Activated CD4-positive, alpha-beta memory T cell treated with anti-CD3 and anti-CD28 coated beads for 36 hours (primary cell): ENCODE data around the gene PRDM5. TPM values are rescaled to one million over a fixed set of nuclear protein-coding genes. Genes with fewer than 3 reads are reported as not detected.
"Not testable (repeated sequence)": the region's sequence is repeated elsewhere in the genome, so short reads cannot be mapped to it uniquely, and the experiment has no call there.

Source experiments
- CTCF ChIA-PET: fragments of 350-600 bp; sonication (Branson Sonifier 250); formaldehyde crosslinking; loops from one replicate; lab custom pipeline; 2021; ENCODE audit warnings: antibody characterized with exemption, inconsistent platforms; lab: Charles Lee
- POLR2A ChIA-PET: fragments of 350-600 bp; sonication (Branson Sonifier 250); formaldehyde crosslinking; loops from one replicate; lab custom pipeline; 2021; ENCODE audit warnings: antibody characterized with exemption; lab: Charles Lee
- DNase-seq: peaks from one replicate; pipeline ENCODE4 v3.0.0-alpha.2; 2020
- H3K27ac Mint-ChIP-seq: one replicate; pipeline ENCODE4 v1.8.0; 2021; ENCODE audit warnings: mixed read lengths
- H3K27me3 Mint-ChIP-seq: one replicate; pipeline ENCODE4 v1.8.0; 2021; ENCODE audit warnings: mixed read lengths
- H3K36me3 Mint-ChIP-seq: one replicate; pipeline ENCODE4 v1.8.0; 2021; ENCODE audit warnings: mixed read lengths
- H3K4me1 Mint-ChIP-seq: one replicate; pipeline ENCODE4 v1.8.0; 2021; ENCODE audit warnings: low read depth, mixed read lengths
- H3K4me3 Mint-ChIP-seq: one replicate; pipeline ENCODE4 v1.8.0; 2021; ENCODE audit warnings: mild to moderate bottlenecking, mixed read lengths
- H3K9me3 Mint-ChIP-seq: one replicate; pipeline ENCODE4 v1.8.0; 2021; ENCODE audit warnings: mixed read lengths
- intact Hi-C: fragments of 100-400 bp; cut with micrococcal nuclease; formaldehyde crosslinking; loops from one replicate; pipeline ENCODE4 v1.15.1; 2023
- total RNA-seq, 2 experiments: library from RNA; stranded (reverse); gene quantifications; one replicate each; pipeline ENCODE4 v1.2.3, GENCODE V29; 2021

The PRDM5 gene
- total RNA-seq, 2 experiments from 2014 or later = 0.17 TPM

DNA sequence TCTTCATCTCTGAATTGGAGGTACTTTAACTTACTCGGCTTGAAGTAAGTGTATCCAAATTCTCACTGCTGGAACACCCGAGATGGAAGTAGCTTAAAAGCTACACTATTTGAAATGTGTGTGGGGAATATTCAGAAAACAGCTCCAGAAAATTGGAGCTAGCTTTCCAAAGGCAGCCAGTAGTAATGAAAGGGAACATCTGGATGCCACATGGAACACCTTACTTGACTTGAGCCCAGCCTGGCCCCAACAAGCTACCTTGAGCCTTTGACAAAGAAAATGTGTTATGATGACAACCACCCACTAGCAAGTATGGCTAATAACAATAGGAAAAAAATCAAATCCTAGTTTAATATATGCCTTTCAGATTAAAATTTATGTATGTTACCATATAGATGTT is 161.5 kb downstream of the PRDM5 start:
- DNase-seq = no peak
- Mint-ChIP-seq H3K4me1 (no peaks in the 10 kb centered on the region), H3K27me3 (peaks cover 7% of the 10 kb centered on the region), H3K9me3 (no peaks in the 10 kb centered on the region), H3K4me3 (no peak overlapping the region), H3K27ac (no peak overlapping the region), H3K36me3 (no peaks in the 10 kb centered on the region)
- intact Hi-C loops = no loop called here
- CTCF ChIA-PET = no interaction called here
- POLR2A ChIA-PET = no interaction called here

DNA sequence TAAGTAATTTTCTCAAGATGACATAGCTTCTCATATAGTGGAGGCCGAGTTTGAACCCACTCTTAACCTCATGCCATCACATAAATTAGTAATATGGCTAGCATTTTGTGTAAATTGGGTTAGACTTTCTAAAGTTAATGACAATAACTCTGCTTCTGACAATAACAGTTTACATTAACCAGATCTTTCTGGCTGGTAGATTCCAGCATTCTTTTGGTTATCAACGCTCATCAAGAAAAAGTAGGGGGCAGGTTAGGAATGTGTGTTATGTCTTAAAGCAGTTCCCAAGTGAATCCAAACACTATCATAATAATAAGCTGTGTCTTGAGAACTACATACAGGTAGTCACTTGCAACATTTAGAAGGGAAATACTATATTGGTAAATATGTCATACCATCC is 162.5 kb downstream of the PRDM5 start:
- ChIA-PET POLR2A (no interaction called here), CTCF (no interaction called here)

DNA sequence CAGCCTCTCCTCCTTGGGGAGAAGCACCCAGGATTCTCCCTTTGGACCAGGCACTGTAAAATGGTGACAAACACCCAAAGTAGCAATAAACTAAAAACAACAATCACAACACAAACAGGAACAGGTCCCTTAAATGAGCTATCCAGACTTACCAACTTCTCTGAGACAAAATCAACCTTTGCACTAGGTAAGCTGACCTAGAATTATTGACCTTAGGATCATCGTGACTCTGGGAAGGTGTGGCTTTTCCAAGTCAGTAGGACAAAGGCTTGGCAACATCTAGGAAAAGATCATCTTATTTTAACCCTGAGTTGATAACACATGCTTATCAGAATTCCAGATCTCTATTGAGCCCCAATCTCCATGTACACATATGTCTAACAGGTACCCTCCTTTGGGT is 166.7 kb downstream of the PRDM5 start:
- no peak overlapping the region for H3K4me3 Mint-ChIP-seq
- H3K4me1 Mint-ChIP-seq = no peaks in the 10 kb centered on the region
- intact Hi-C loops = no loop called here
- H3K27me3 Mint-ChIP-seq = peaks cover 2% of the 10 kb centered on the region
- no peak for DNase-seq
- POLR2A ChIA-PET = no interaction called here
- no peak overlapping the region for H3K27ac Mint-ChIP-seq
- peaks cover 6% of the 10 kb centered on the region for H3K9me3 Mint-ChIP-seq
- H3K36me3 Mint-ChIP-seq = no peaks in the 10 kb centered on the region
- CTCF ChIA-PET = no interaction called here

More for the DNA sequence above, 162.5 kb downstream of the PRDM5 start:
- H3K27ac Mint-ChIP-seq = no peak overlapping the region
- H3K27me3 Mint-ChIP-seq = peaks cover 8% of the 10 kb centered on the region
- no peaks in the 10 kb centered on the region for H3K36me3 Mint-ChIP-seq
- intact Hi-C loops = no loop called here
- no peak overlapping the region for H3K4me3 Mint-ChIP-seq
- H3K9me3 Mint-ChIP-seq = no peaks in the 10 kb centered on the region
- H3K4me1 Mint-ChIP-seq = no peaks in the 10 kb centered on the region
- no peak for DNase-seq

DNA sequence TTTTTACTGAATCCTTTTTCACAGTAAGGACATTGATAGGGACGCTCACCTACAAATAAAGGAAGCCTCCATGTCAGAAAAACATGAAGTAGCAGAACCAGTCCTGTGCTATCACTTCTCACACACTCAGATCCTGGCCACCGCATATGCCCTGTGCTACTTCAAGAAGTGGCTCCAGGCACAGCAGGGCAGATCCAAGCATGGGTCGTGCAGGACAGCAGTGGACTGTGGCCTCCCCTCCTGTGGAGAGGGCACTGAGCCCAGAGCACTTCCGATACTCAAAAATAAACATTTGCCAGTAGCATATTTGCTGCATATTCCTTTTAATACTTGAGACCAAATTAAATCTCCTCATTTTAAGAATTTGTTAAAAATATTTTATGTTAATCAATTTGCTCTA is 167.9 kb downstream of the PRDM5 start:
- Mint-ChIP-seq H3K36me3 (peaks cover 2% of the 10 kb centered on the region), H3K4me3 (no peak overlapping the region), H3K9me3 (peaks cover 13% of the 10 kb centered on the region), H3K27ac (no peak overlapping the region), H3K4me1 (no peaks in the 10 kb centered on the region), H3K27me3 (peaks cover 2% of the 10 kb centered on the region)
- CTCF ChIA-PET = no interaction called here
- intact Hi-C loops = no loop called here
- POLR2A ChIA-PET = no interaction called here
- DNase-seq = no peak

DNA sequence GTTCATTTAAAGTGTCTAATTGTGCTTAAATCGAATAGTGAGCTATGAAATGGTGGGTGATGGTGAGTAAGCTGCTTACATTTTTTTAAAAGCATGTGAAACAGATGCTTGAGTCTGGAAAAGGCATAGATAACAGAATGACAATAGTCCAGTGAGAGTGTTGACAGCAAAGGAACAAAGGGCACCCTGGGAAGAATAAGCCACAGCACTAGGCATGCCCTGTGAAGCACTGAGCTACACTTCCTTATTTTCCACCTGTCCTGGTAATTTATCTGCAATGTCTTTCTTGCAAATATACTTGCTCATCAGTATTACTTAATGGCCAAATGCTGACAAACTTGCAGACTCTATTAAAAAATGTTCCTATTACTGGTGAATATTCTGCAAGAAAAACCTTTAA is 168.7 kb downstream of the PRDM5 start:
- Mint-ChIP-seq H3K4me3 (no peak overlapping the region), H3K36me3 (peaks cover 2% of the 10 kb centered on the region), H3K27ac (no peak overlapping the region), H3K9me3 (peaks cover 13% of the 10 kb centered on the region), H3K27me3 (peaks cover 2% of the 10 kb centered on the region), H3K4me1 (no peaks in the 10 kb centered on the region)
- DNase-seq = no peak
- POLR2A ChIA-PET = no interaction called here
- intact Hi-C loops = no loop called here
- CTCF ChIA-PET = no interaction called here

DNA sequence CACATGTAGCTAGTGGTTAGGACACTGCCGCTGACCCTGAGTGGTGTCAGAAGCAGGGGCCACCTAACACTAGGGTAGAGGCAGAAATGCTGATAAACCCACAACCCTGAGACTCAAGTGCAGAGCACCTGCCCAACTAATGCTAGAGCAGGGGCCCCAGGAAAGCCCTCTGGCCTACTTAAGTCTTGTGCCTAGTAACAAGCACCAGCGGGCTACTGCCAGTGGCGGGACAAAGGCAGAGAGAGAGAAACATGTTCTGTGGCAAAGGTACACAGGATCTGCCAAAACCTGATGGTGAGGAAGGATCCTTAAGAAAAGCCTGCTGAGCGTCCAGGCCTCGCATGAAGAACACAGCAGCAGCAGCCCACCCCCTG is 172.4 kb downstream of the PRDM5 start:
- ChIA-PET CTCF (no interaction called here), POLR2A (no interaction called here)
- no peak overlapping the region for H3K27ac Mint-ChIP-seq
- no peaks in the 10 kb centered on the region for H3K27me3 Mint-ChIP-seq
- no peak overlapping the region for H3K4me3 Mint-ChIP-seq
- intact Hi-C loops = no loop called here
- peaks cover 2% of the 10 kb centered on the region for H3K36me3 Mint-ChIP-seq
- peaks cover 13% of the 10 kb centered on the region for H3K9me3 Mint-ChIP-seq
- H3K4me1 Mint-ChIP-seq = no peaks in the 10 kb centered on the region
- DNase-seq = no peak

DNA sequence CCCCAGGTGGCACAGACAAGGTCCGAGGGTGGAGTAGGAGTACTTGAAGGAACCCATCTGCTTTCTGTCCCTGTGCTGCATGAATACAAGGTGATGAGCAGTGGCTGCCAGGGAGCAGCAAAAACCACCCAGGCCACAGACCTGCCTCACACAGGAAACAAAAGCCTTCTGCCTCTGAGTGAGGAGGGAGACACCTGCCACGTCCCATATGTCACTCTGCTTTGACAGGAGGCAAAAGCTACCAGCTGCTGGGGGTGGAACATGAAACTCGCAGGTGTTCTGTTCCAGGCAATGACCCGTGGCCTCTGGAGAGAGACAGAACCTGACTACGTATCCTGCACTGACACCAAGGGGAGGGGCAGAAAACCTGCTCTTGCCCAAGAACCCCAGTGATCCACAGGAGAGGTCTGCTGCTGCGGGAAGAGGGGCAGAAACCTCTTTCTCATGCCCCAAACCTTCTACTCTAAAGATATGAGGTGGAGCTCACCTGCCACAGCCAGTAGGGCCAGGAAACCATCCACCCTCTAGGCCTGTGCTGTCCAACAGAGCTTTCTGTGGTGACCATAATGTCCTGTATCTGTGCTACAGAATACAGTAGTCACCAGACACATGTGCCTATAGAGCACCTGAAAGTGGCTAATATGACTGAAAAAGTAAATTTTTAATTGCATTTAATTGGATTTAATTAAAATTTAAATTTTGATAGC is 172.9 kb downstream of the PRDM5 start:
- DNase-seq = no peak
- ChIA-PET POLR2A (no interaction called here), CTCF (no interaction called here)
- H3K4me3 Mint-ChIP-seq = no peak overlapping the region
- peaks cover 2% of the 10 kb centered on the region for H3K36me3 Mint-ChIP-seq
- no peaks in the 10 kb centered on the region for H3K4me1 Mint-ChIP-seq
- intact Hi-C loops = no loop called here
- peaks cover 13% of the 10 kb centered on the region for H3K9me3 Mint-ChIP-seq
- H3K27me3 Mint-ChIP-seq = no peaks in the 10 kb centered on the region
- H3K27ac Mint-ChIP-seq = no peak overlapping the region

DNA sequence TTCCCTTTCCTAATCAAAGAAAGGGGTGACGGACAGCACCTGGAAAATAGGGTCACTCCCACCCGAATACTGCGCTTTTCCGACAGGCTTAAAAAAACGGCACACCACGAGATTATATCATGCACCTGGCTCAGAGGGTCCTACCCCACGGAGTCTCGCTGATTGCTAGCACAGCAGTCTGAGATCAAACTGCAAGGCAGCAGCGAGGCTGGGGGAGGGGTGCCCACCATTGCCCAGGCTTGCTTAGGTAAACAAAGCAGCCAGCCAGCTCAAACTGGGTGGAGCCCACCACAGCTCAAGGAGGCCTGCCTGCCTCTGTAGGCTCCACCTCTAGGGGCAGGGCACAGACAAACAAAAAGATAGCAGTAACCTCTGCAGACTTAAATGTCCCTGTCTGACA is 180.9 kb downstream of the PRDM5 start:
- H3K4me3 Mint-ChIP-seq, DNase-seq, CTCF ChIA-PET, H3K27ac Mint-ChIP-seq, H3K4me1 Mint-ChIP-seq, H3K9me3 Mint-ChIP-seq, intact Hi-C loops, POLR2A ChIA-PET, H3K36me3 Mint-ChIP-seq: not testable (repeated sequence)
- H3K27me3 Mint-ChIP-seq = peaks cover 12% of the 10 kb centered on the region

DNA sequence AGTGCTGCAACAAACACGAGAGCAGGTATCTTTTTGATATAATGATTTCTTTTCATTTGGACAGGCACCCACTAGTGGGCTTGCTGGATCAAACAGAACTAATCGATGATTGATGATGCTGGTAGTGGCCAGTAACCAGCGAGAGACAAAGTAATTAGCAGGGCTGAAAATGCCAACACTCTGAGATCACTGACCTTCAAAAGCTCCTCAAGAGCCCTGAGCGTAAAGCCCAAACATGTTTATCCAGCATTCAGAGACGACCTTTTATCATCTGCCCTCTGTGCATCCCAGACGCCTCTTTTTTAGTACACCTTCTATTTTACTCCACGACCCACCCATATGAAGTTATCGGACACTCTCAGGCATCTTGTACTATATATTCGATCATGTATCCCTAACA is 186.2 kb downstream of the PRDM5 start:
- H3K36me3 Mint-ChIP-seq = no peaks in the 10 kb centered on the region
- peaks cover 11% of the 10 kb centered on the region for H3K27me3 Mint-ChIP-seq
- ChIA-PET POLR2A (no interaction called here), CTCF (no interaction called here)
- no peaks in the 10 kb centered on the region for H3K4me1 Mint-ChIP-seq
- DNase-seq = no peak
- H3K27ac Mint-ChIP-seq = no peak overlapping the region
- no peak overlapping the region for H3K4me3 Mint-ChIP-seq
- H3K9me3 Mint-ChIP-seq = no peaks in the 10 kb centered on the region
- intact Hi-C loops = no loop called here

DNA sequence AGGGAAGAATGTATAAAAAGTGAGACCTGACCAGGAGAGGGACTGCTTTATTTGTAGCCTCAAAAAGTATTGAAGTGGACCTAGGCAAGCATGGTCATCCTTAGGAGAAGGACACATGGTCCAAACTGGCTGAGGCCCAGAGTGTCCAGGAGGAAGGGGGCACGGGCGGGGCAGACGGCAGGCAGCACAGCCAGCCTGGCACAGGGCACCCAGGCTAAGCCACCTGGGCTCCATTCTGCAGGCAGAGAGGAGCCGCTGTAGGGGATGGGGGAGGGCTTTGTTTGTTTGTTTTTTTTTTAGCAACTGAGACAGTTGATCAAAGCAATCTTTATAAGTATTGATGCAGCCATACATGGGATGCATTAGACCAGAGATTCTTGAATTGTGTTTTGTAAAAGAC is 188.6 kb downstream of the PRDM5 start:
- ChIA-PET POLR2A (no interaction called here), CTCF (no interaction called here)
- intact Hi-C loops = no loop called here
- Mint-ChIP-seq H3K4me1 (no peaks in the 10 kb centered on the region), H3K36me3 (no peaks in the 10 kb centered on the region), H3K27ac (no peak overlapping the region), H3K9me3 (no peaks in the 10 kb centered on the region), H3K4me3 (no peak overlapping the region), H3K27me3 (peaks cover 1% of the 10 kb centered on the region)
- DNase-seq = no peak

DNA sequence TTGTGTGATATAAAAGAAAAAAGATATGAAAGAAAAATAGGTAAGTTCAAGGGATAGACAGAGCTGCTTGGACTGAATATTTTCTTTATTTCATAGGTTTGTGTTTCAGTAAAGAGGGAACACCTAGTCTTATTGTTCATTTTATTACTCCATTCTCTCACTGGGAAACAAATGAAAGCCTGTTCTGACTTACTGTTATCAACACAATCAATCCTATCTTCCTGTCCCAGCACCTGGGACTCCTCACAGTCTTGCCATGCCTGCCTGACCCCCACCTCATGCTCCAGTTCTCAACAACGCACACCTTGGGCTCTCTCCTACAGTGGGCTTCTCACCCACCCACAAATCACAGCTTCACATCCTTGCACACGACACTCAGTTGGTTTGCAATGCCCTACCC is 189.5 kb downstream of the PRDM5 start:
- Mint-ChIP-seq H3K27ac (no peak overlapping the region), H3K4me3 (no peak overlapping the region), H3K27me3 (peaks cover 1% of the 10 kb centered on the region), H3K4me1 (no peaks in the 10 kb centered on the region), H3K36me3 (no peaks in the 10 kb centered on the region), H3K9me3 (no peaks in the 10 kb centered on the region)
- CTCF ChIA-PET = no interaction called here
- no peak for DNase-seq
- intact Hi-C loops = no loop called here
- POLR2A ChIA-PET = no interaction called here

DNA sequence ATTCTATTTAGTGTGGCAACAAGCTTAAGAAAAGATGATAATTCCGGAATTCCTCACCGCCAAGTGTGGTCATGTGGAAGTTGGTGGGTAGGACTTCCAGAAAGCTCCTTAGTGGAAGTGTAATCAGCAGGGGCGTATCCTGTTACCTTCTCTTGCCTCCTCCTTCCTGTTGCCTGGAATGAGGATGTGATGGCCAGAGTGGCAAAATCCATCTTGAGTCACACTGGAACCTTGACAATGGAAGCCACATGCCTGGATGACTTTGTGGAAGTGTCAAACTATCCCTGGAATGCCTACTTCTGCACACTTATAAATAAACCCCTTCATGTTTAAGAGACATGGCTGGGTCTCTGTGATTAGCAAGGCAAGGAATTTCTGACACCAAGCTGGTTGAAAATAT is 191.0 kb downstream of the PRDM5 start:
- Mint-ChIP-seq H3K27me3 (peaks cover 1% of the 10 kb centered on the region), H3K4me3 (no peak overlapping the region), H3K36me3 (no peaks in the 10 kb centered on the region), H3K9me3 (no peaks in the 10 kb centered on the region), H3K27ac (no peak overlapping the region), H3K4me1 (no peaks in the 10 kb centered on the region)
- ChIA-PET POLR2A (no interaction called here), CTCF (no interaction called here)
- DNase-seq = no peak
- intact Hi-C loops = no loop called here

DNA sequence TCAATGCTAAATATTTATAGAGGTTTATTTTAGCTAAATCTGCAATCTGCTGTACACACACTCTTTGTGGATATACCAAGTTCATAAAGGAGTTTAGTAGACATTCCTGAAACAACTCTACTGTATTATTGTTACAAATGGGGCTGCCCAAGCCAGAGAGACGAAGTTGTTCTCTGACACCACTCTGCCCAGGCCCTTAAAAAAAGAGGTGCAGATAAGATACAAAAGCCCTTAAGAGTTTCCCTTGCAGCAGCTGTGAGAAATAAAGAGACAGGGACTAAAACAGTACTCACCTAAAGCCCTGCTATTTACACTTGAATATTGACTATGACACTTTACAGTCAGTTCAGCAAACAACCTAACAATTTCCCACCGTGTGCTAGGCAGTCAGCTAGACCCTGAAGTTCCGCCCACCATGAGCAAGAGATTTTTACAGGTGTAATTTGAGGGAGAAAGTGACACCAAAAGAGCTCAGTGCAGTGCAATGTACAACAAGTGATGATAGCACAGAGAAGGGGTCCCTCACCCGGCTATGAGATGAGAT is 191.7 kb downstream of the PRDM5 start:
- CTCF ChIA-PET = no interaction called here
- no peaks in the 10 kb centered on the region for H3K4me1 Mint-ChIP-seq

More for the DNA sequence above, 191.7 kb downstream of the PRDM5 start:
- H3K27me3 Mint-ChIP-seq = peaks cover 1% of the 10 kb centered on the region
- H3K4me3 Mint-ChIP-seq = no peak overlapping the region
- no peaks in the 10 kb centered on the region for H3K36me3 Mint-ChIP-seq
- DNase-seq = no peak
- no peak overlapping the region for H3K27ac Mint-ChIP-seq
- no peaks in the 10 kb centered on the region for H3K9me3 Mint-ChIP-seq
- POLR2A ChIA-PET = no interaction called here
- intact Hi-C loops = no loop called here
